DND-41 (cell line): ENCODE measurements around the gene CAPN15.

Source experiments
- CTCF ChIP-seq: IDR thresholded peaks from 2 replicates; pipeline ENCODE4 v1.5.1; 2012; ENCODE audit warnings: borderline replicate concordance, low read length, moderate library complexity, mild to moderate bottlenecking; ENCODE audit not compliant: poor library complexity, severe bottlenecking; ENCODE audit errors: extremely low read depth
- EZH2 ChIP-seq: IDR thresholded peaks from 3 replicates; pipeline ENCODE4 v1.6.1; 2012; ENCODE audit warnings: borderline replicate concordance, low read depth, mild to moderate bottlenecking, moderate library complexity, low read length, inconsistent platforms; ENCODE audit not compliant: severe bottlenecking

GRCh38 chr16:593807-594206 is 66.3 kb downstream of the CAPN15 start:
- no peak for TF ChIP-seq EZH2
- TF ChIP-seq CTCF: no peak
